Stimulated activated CD8-positive, alpha-beta memory T cell treated with anti-CD3 and anti-CD28 coated beads, Interleukin-4, amount 100 ng/mL, for 4 hours (primary cell): ENCODE measurements around the gene CDON.
"Not testable (repeated sequence)": the region's sequence is repeated elsewhere in the genome, so short reads cannot be mapped to it uniquely, and the experiment has no call there.

Source experiments
- DNase-seq, 2 donors: peaks; one replicate each; pipeline ENCODE4 v3.0.0-alpha.2; 2020; ENCODE audit warnings: low read depth in 2 of 2, low spot score in 1 of 2

The CDON gene

GRCh38 chr11:125925804-125926203 lies 136.9 kb downstream of the CDON start:
- DNase-seq, result no peak

- no peak for DNase-seq
Observed at GRCh38 chr11:125925247-125925740, 137.4 kb downstream of the CDON start.

GRCh38 chr11:125924384-125925007 lies 138.2 kb downstream of the CDON start:
- no peak for DNase-seq

GRCh38 chr11:125923633-125924032 lies 139.0 kb downstream of the CDON start:
- no peak for DNase-seq

- DNase-seq, result peak in 1 of 2 donors; percentile 22
Observed at GRCh38 chr11:125923012-125923579, 139.6 kb downstream of the CDON start.

- no peak for DNase-seq
Observed at GRCh38 chr11:125922156-125922555, 140.5 kb downstream of the CDON start.

- no peak for DNase-seq
Observed at GRCh38 chr11:125921042-125921441, 141.6 kb downstream of the CDON start.

- no peak for DNase-seq
Observed at GRCh38 chr11:125918140-125918840, 144.4 kb downstream of the CDON start.

GRCh38 chr11:125916683-125917347 lies 145.9 kb downstream of the CDON start:
- no peak for DNase-seq

GRCh38 chr11:125914601-125915000 lies 148.1 kb downstream of the CDON start:
- not testable (repeated sequence) for DNase-seq

GRCh38 chr11:125910226-125910849 lies 152.3 kb downstream of the CDON start:
- DNase-seq, result no peak
